Thoracic aorta (tissue), 2 donors: ENCODE results near the gene SMARCA5. TPM values are rescaled to one million over a fixed set of nuclear protein-coding genes. Genes with fewer than 3 reads are reported as not detected.

Source experiments
- ATAC-seq: fragments of 150-250 bp; one replicate; pipeline ENCODE4 v1.8.0; 2017; ENCODE audit warnings: low read depth; ENCODE audit not compliant: insufficient number of reproducible peaks, low FRiP score
- DNase-seq: peaks from one replicate; pipeline ENCODE4 v3.0.0-alpha.2; 2020; ENCODE audit warnings: low spot score
- H3K27ac ChIP-seq, 2 donors: fragments of 200-600 bp; sonication (generic); 1 replicate in 1 of 2; 2 replicates in 1 of 2; pipeline ENCODE4 v1.5.1; 2016; ENCODE audit warnings: mild to moderate bottlenecking in 2 of 2, moderate library complexity in 2 of 2
- H3K27me3 ChIP-seq: fragments of 200-600 bp; sonication (generic); replicated peaks from 2 replicates; pipeline ENCODE4 v1.6.0; 2016; ENCODE audit warnings: mild to moderate bottlenecking; ENCODE audit not compliant: insufficient read depth
- H3K36me3 ChIP-seq: fragments of 200-600 bp; sonication (generic); one replicate; pipeline ENCODE4 v1.5.1; 2016
- H3K4me1 ChIP-seq, 2 donors: fragments of 200-600 bp; sonication (generic); 1 replicate in 1 of 2; 2 replicates in 1 of 2; pipeline versions ENCODE4 v1.5.1 to v1.6.0; 2016; ENCODE audit warnings: low read depth in 2 of 2, mild to moderate bottlenecking in 1 of 2; ENCODE audit not compliant: control insufficient read depth in 1 of 2
- H3K4me3 ChIP-seq: fragments of 200-600 bp; sonication (generic); 2 replicates; pipeline ENCODE4 v1.5.1; 2016; ENCODE audit warnings: mild to moderate bottlenecking
- H3K9me3 ChIP-seq: fragments of 200-600 bp; sonication (generic); 2 replicates; pipeline ENCODE4 v1.5.1; 2016
- total RNA-seq, 2 donors: library from RNA; depleted of rRNA; stranded (reverse); fragments of >200 nt; gene quantifications; one replicate each; pipeline versions ENCODE4 v1.1.0 to v1.2.3, GENCODE V29; 2016
- TF ChIP-seq, protein P1 (sequence below): fragments of 200-600 bp; sonication (generic); IDR thresholded peaks from one replicate; pipeline ENCODE4 v1.5.1; 2019; ENCODE audit warnings: antibody characterized with exemption

SMARCA5 gene
- total RNA-seq, 2 donors from 2014 or later = 19.2 to 75.8 TPM

DNA sequence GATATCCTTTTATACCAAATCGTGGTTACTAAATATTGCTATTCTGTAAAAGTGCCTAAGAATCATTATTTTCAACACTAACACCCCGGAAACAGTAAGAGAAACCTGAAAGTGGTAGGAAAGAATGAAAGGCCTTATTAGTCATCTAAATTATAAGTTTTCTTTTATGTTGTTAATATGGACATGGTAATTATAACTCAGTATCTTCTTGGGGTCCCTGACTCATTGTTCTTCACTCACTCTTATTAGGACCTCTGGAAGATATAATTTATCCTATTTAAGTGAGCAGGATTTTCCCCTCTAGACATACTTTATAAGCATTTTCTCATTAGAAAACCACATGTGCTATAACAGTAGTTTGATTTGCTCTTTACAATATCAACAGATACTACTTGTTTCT, 51.0 kb downstream of the SMARCA5 start:
- no peaks in the 10 kb centered on the region for H3K9me3 ChIP-seq
- no peaks in the 10 kb centered on the region for H3K36me3 ChIP-seq
- H3K27ac ChIP-seq = no peak overlapping the region
- DNase-seq (no peak), ATAC-seq (no peak)
- H3K4me1 ChIP-seq = peaks cover 0 to 9% of the 10 kb centered on the region in 2 donors
- no peaks in the 10 kb centered on the region for H3K27me3 ChIP-seq
- TF ChIP-seq, protein P1, sequence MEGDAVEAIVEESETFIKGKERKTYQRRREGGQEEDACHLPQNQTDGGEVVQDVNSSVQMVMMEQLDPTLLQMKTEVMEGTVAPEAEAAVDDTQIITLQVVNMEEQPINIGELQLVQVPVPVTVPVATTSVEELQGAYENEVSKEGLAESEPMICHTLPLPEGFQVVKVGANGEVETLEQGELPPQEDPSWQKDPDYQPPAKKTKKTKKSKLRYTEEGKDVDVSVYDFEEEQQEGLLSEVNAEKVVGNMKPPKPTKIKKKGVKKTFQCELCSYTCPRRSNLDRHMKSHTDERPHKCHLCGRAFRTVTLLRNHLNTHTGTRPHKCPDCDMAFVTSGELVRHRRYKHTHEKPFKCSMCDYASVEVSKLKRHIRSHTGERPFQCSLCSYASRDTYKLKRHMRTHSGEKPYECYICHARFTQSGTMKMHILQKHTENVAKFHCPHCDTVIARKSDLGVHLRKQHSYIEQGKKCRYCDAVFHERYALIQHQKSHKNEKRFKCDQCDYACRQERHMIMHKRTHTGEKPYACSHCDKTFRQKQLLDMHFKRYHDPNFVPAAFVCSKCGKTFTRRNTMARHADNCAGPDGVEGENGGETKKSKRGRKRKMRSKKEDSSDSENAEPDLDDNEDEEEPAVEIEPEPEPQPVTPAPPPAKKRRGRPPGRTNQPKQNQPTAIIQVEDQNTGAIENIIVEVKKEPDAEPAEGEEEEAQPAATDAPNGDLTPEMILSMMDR = no peak
- H3K4me3 ChIP-seq = no peak overlapping the region

- TF ChIP-seq, protein P1 = no peak
- Histone ChIP-seq H3K27me3 (no peaks in the 10 kb centered on the region), H3K36me3 (no peaks in the 10 kb centered on the region), H3K27ac (no peak overlapping the region), H3K9me3 (no peaks in the 10 kb centered on the region), H3K4me1 (no peaks in the 10 kb centered on the region), H3K4me3 (no peak overlapping the region)
- ATAC-seq = no peak
- DNase-seq = no peak
Measured at GRCh38 chr4:143575331-143575730, 61.8 kb downstream of the SMARCA5 start.

DNA sequence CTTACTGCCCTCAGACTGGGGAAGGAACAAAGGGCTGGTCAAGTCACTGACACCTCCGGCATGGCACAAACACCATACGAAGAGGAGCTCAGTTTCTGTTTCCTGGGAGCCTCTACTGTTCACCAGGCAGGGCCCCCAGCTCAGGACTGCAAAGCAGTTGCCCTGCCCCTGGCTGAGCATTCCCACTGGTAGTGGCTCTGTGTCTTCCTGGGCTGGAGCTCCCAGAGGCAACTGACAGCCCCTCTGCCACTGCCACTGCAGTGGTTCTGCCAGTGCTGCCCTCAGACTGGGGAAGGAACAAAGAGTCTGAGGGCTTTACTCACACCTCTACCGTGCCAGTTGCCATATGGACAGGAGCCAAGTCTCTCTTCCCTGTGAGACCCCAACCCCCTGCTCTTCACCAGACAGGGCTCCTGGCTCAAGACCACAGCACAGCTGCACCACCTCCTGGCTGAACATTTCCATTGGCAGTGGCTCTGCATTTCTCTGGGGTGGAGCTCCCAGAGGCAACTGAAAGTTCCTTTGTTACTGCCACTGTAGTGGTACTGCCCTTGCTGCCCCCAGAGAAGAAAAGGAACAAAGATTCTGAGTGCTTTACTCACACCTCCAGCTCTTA, 67.9 kb downstream of the SMARCA5 start:
- Histone ChIP-seq H3K27me3 (no peaks in the 10 kb centered on the region), H3K27ac (no peak overlapping the region), H3K9me3 (peaks cover 7% of the 10 kb centered on the region), H3K4me1 (peaks cover 0 to 2% of the 10 kb centered on the region in 2 donors), H3K36me3 (no peaks in the 10 kb centered on the region), H3K4me3 (no peak overlapping the region)
- TF ChIP-seq, protein P1 = no peak
- DNase-seq (no peak), ATAC-seq (no peak)

DNA sequence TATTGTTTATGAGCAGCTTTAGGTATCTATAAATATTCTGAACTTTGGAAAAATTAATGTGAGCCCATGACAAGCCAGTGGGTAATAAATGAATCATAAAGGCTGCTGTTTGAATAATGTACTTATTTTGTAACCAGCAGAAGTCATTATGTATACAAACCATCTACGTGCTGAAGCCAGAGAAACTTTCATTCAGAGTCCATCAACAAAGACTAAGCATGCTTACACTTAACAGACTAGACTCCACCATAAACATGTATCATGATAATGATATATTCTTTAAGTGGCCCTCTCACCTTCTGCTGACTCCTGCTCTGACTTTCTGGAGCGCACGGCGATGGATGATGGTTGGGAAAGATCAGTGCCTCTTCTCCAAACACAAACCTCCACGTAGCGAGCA, 72.0 kb downstream of the SMARCA5 start:
- ATAC-seq = no peak
- peak overlapping the region; percentile 23 to 61 for H3K27ac ChIP-seq
- TF ChIP-seq, protein P1 = no peak

DNA sequence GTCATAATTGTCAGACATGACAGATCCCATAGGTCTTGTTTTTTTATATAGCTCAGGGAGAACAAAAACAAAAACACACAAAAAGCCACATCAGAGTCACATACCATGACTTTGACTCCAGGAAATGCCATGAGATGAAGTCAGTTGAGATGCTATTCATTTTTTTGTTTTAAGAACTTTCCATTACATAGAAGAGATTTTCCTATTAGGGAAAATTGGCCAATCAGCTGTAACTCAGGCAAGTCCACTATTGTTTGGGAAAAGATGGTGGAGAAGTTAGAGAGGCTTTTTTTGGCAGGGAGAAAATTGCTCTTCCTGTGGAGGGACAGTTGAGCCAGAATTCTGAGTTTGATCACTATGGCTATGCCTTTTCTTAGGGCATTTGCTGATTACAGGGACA, 72.6 kb downstream of the SMARCA5 start:
- Histone ChIP-seq H3K27ac (peak overlapping the region in 1 of 2 donors; percentile 61), H3K4me3 (no peak overlapping the region), H3K27me3 (no peaks in the 10 kb centered on the region), H3K4me1 (peaks cover 0 to 6% of the 10 kb centered on the region in 2 donors), H3K36me3 (no peaks in the 10 kb centered on the region), H3K9me3 (peaks cover 7% of the 10 kb centered on the region)
- DNase-seq (no peak), ATAC-seq (peak; percentile 28)
- TF ChIP-seq, protein P1 = no peak

More for the DNA sequence above, 72.0 kb downstream of the SMARCA5 start:
- no peaks in the 10 kb centered on the region for H3K27me3 ChIP-seq
- peaks cover 0 to 6% of the 10 kb centered on the region in 2 donors for H3K4me1 ChIP-seq
- H3K4me3 ChIP-seq = no peak overlapping the region
- no peaks in the 10 kb centered on the region for H3K36me3 ChIP-seq
- no peak for DNase-seq
- H3K9me3 ChIP-seq = peaks cover 7% of the 10 kb centered on the region
